ENCODE data around the gene CIC. TPM values are rescaled to one million over a fixed set of nuclear protein-coding genes. Genes with fewer than 3 reads are reported as not detected.

Gene CIC
- total and polyA plus RNA-seq, 2 of the 13 experiments (the other 11 are each of a cell fraction or from before 2014, with no cell fraction given): 5.9 to 8.0 TPM

GRCh38 chr19:42279902-42280814, 11.1 kb downstream of the CIC start (continued):
- TF ChIP-seq ZNF564 (CRISPR knock-in tag; IDR thresholded peaks at IDR 0.05): 0 out of 2 replicates have a peak, but pooled peaks have one; percentile 50
- no peak for TF ChIP-seq ZNF468 (CRISPR knock-in tag; IDR thresholded peaks at IDR 0.05)
- TF ChIP-seq MTA3 (CRISPR knock-in tag; IDR thresholded peaks at IDR 0.05): no peak
- TF ChIP-seq, protein P1, sequence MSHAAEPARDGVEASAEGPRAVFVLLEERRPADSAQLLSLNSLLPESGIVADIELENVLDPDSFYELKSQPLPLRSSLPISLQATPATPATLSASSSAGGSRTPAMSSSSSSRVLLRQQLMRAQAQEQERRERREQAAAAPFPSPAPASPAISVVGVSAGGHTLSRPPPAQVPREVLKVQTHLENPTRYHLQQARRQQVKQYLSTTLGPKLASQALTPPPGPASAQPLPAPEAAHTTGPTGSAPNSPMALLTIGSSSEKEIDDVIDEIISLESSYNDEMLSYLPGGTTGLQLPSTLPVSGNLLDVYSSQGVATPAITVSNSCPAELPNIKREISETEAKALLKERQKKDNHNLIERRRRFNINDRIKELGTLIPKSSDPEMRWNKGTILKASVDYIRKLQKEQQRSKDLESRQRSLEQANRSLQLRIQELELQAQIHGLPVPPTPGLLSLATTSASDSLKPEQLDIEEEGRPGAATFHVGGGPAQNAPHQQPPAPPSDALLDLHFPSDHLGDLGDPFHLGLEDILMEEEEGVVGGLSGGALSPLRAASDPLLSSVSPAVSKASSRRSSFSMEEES (CRISPR knock-in tag; IDR thresholded peaks at IDR 0.05): no peak
- TF ChIP-seq, protein P2, sequence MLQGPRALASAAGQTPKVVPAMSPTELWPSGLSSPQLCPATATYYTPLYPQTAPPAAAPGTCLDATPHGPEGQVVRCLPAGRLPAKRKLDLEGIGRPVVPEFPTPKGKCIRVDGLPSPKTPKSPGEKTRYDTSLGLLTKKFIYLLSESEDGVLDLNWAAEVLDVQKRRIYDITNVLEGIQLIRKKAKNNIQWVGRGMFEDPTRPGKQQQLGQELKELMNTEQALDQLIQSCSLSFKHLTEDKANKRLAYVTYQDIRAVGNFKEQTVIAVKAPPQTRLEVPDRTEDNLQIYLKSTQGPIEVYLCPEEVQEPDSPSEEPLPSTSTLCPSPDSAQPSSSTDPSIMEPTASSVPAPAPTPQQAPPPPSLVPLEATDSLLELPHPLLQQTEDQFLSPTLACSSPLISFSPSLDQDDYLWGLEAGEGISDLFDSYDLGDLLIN (CRISPR knock-in tag; IDR thresholded peaks at IDR 0.05; ENCODE audit: borderline replicate concordance): peak; percentile 80; the same call in 1 of the 2 replicates
- no peak for TF ChIP-seq ZNF770 (CRISPR knock-in tag; IDR thresholded peaks at IDR 0.05)
- TF ChIP-seq ZNF382 (CRISPR knock-in tag; IDR thresholded peaks at IDR 0.05; ENCODE audit: borderline replicate concordance): no peak
- TF ChIP-seq ZFP41 (CRISPR knock-in tag; IDR thresholded peaks at IDR 0.05; ENCODE audit: borderline replicate concordance): no peak
- TF ChIP-seq KDM1A (CRISPR knock-in tag; IDR thresholded peaks at IDR 0.05): no peak
- TF ChIP-seq ZNF766 (CRISPR knock-in tag; IDR thresholded peaks at IDR 0.05; ENCODE audit: borderline replicate concordance): no peak; the same call in 1 of the 2 replicates
- no peak for TF ChIP-seq PRMT3 (CRISPR knock-in tag; IDR thresholded peaks at IDR 0.05; ENCODE audit: borderline replicate concordance, low read depth)
- TF ChIP-seq SMARCE1 (IDR thresholded peaks at IDR 0.05; ENCODE audit: borderline replicate concordance): no peak
- no peak for TF ChIP-seq XBP1 (CRISPR knock-in tag; IDR thresholded peaks at IDR 0.05)
- TF ChIP-seq ZNF20 (CRISPR knock-in tag; IDR thresholded peaks at IDR 0.05): no peak
- TF ChIP-seq GFI1 (CRISPR knock-in tag; IDR thresholded peaks at IDR 0.05; ENCODE audit: borderline replicate concordance): peak; percentile 56; the same call in 1 of the 2 replicates
- TF ChIP-seq ZNF839 (CRISPR knock-in tag; IDR thresholded peaks at IDR 0.05; ENCODE audit: borderline replicate concordance): no peak
- peak; percentile 50; the same call in 1 of the 2 replicates for TF ChIP-seq ZSCAN21 (CRISPR knock-in tag; IDR thresholded peaks at IDR 0.05; ENCODE audit: borderline replicate concordance)
- no peak for TF ChIP-seq RORA (CRISPR knock-in tag; IDR thresholded peaks at IDR 0.05)
- TF ChIP-seq AKNA (CRISPR knock-in tag; IDR thresholded peaks at IDR 0.05; ENCODE audit: borderline replicate concordance): no peak
